NCI-H1436 treated with DMSO at 0.1 percent for 48 hours (cell line): ENCODE results near the gene NR3C2.
A peak's percentile ranks its signal among the peaks of the same experiment; 100 is the strongest.

Experiments used
- DNase-seq: peaks from one replicate; lab custom pipeline; 2025; lab: John Stamatoyannopoulos, UW

NR3C2 gene

GRCh38 chr4:148441986-148442831, at the start of gene NR3C2:
NR3C2 (minus strand) TSS chr4:148442414.
- DNase-seq, result peak; percentile 35

GRCh38 chr4:148487181-148487580, 45.0 kb upstream of the NR3C2 start:
- no peak for DNase-seq

GRCh38 chr4:148481636-148482035, 39.4 kb upstream of the NR3C2 start:
- no peak for DNase-seq

- no peak for DNase-seq
These were observed 35.1 kb upstream of the NR3C2 start for GRCh38 chr4:148477276-148477675.

GRCh38 chr4:148469938-148470337, 27.7 kb upstream of the NR3C2 start:
- no peak for DNase-seq

GRCh38 chr4:148454835-148455234, 12.6 kb upstream of the NR3C2 start:
- DNase-seq, result no peak

- DNase-seq, result no peak
These were observed 11.6 kb upstream of the NR3C2 start for GRCh38 chr4:148453833-148454232.

- DNase-seq, result no peak
These were observed 10.8 kb upstream of the NR3C2 start for GRCh38 chr4:148452970-148453369.

GRCh38 chr4:148449921-148450320, 7.7 kb upstream of the NR3C2 start:
- DNase-seq, result no peak

GRCh38 chr4:148448141-148448540, 5.9 kb upstream of the NR3C2 start:
- DNase-seq, result no peak

- DNase-seq, result no peak
These were observed 5.5 kb upstream of the NR3C2 start for GRCh38 chr4:148447681-148448080.

- DNase-seq, result no peak
These were observed 3.7 kb upstream of the NR3C2 start for GRCh38 chr4:148445860-148446330.

GRCh38 chr4:148445071-148445859, 3.1 kb upstream of the NR3C2 start:
- DNase-seq, result no peak

- DNase-seq, result no peak
These were observed 2.3 kb upstream of the NR3C2 start for GRCh38 chr4:148444296-148445070.

- DNase-seq, result no peak
These were observed 1.5 kb upstream of the NR3C2 start for GRCh38 chr4:148443512-148444295.

- DNase-seq, result no peak
These were observed 758 bp upstream of the NR3C2 start for GRCh38 chr4:148442832-148443511.

- DNase-seq, result no peak
These were observed 609 bp downstream of the NR3C2 start for GRCh38 chr4:148441624-148441985.

- DNase-seq, result no peak
These were observed 4.2 kb downstream of the NR3C2 start for GRCh38 chr4:148438047-148438446.

- DNase-seq, result no peak
These were observed 4.8 kb downstream of the NR3C2 start for GRCh38 chr4:148437439-148437838.

GRCh38 chr4:148436512-148436911, 5.7 kb downstream of the NR3C2 start:
- DNase-seq, result no peak
